GM18858 (cell line): Measurements from ENCODE around the gene NBEAL2.

Experiments used
- ATAC-seq: cut with Tn5 transposase; IDR thresholded peaks from one replicate; pipeline ENCODE4 v1.9.1; 2021; ENCODE audit not compliant: unreplicated experiment

Gene NBEAL2

DNA sequence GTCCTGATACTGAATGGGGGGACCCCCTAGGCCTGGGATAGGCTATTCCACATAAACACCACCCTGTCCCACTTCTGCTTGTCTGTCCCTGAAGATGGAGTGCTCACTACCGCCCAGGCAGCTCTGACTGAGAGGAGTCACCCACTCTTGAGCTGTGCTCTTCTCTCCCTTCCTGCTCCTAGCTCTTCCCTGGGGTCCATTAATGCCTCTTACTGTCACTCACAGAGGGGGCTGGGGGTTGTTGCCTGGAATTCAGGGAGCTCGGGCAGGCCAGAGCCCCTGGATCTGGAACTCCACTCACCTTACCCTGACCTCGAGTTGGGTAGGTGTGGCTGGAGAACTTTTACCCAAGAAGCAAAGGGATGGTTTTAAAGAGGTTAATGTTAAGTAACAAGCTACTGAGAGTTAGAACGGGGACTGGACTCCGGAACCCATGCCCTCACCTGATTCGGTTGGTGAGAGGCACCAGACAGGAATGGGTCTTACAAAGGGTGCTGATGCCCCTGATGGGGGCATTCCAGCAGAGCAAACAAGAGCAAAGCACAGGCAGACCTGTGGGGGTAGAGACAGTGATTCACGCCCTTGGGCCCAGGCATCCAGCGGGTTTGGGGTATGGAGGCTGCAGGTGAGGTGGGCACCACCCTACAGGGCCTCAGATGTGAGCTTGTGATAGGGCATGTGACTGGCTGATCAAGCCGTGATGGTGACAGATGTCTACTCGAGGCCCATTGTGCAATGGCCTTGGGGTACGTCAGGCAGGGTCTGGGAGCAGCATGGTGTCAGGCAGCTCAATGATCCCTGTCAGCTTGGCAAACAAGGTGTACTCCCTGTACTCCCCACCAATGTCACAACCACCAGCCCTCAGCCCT is 5.4 kb downstream of the NBEAL2 start:
- ATAC-seq = no peak

DNA sequence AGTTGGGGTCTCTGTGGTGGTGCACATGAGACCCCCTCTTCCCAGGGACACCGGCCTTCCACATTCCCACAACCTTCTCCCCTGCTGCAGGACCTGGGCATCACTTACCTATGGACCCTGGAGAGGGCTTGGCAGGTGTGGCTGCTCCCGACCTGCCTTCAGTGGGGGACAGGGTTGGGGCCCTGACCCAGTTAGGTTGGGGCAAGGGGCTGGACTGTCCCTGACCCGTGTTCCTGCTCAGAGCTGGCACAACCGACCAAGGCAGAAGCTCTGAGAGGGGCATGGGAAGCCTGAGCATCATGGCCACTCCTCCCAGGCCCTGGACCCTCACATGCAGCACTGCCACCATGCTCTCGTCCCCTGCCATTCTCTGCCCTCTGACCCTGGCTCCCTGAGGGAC is 6.1 kb downstream of the NBEAL2 start:
- ATAC-seq = no peak

- ATAC-seq = no peak
Observed at GRCh38 chr3:46986055-46986730, 6.7 kb downstream of the NBEAL2 start.

GRCh38 chr3:46986782-46987310 is 7.4 kb downstream of the NBEAL2 start:
- no peak for ATAC-seq

DNA sequence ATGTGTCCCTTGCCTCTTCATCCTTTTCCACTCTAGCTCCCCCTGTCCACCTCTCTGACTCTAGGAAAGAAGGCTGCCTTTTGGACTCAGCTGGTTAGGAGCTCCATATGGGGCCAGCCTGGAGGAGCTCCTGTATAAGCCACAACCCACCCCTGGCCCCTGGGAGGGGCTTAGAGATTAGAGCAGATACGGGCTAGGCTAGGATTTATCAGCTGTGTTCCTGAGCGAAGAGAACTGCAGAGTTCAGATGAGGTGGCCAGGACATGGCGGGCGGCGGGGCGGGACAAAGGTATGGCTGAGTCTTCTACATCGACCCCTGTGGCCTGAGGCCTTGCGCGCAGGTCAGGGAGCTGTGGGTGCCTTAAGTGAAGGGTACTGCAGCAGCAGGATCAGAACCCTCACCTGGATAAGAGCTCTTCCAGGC is 7.9 kb downstream of the NBEAL2 start:
- ATAC-seq = no peak

DNA sequence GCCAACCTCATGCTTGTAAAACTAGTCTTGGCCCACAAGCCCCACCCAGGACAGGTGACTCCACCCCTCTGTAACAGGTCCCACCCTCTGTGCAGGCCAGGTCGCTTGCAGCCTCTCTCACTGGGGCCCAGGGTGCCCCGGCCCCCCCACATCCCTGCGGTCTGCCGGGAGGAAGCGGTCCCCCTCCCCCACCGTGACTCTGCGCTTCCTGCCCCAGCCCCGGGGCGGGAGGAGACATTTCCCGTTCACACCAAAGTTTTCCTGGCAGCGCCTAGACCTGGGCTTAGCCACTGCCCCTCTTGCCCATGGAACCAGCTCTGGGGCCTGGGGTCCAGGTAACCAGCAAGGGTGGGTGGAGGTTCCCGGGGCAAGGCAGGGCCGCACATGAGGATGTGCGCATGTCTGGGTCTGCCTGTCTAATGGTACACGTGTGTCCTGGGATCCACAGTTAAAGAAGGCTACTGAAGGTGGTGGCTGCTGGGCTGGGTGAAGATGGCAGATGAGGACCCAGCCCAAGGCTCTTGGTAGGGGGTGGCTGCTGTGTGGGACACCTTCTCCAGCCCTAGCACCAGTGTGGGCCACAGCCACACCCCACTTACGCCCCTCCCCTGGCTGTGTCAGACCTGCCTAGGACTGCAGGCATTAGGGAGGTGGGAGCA is 8.4 kb downstream of the NBEAL2 start:
- ATAC-seq = peak; percentile 53

- no peak for ATAC-seq
Observed at GRCh38 chr3:46988616-46989015, 9.2 kb downstream of the NBEAL2 start.

- ATAC-seq = no peak
Observed at GRCh38 chr3:46989146-46989810, 9.8 kb downstream of the NBEAL2 start.

- ATAC-seq = no peak
Observed at GRCh38 chr3:46990573-46991374, 11.3 kb downstream of the NBEAL2 start.

- no peak for ATAC-seq
Observed at GRCh38 chr3:46991406-46992165, 12.1 kb downstream of the NBEAL2 start.

GRCh38 chr3:46992231-46992630 is 12.8 kb downstream of the NBEAL2 start:
- ATAC-seq = no peak

DNA sequence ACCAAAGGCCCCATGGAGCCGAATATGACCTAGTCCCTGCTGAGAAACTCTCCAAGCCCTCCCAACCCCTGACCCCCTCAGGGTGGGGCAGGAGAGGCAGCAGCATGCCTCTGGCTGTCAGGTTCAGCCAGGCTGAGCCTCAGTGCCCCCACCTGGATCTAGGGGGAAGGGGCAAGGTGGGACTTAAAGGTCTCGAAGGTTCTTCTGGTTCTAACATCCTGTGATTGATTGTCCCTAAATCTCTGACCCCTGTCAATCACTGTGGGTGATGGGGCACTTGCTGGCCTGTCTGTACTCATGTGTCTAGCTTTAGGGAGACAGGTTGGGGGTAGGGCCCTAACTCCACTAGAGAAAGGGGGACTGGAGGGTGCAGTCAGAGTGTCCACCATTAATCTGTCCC is 13.8 kb downstream of the NBEAL2 start:
- ATAC-seq = no peak

DNA sequence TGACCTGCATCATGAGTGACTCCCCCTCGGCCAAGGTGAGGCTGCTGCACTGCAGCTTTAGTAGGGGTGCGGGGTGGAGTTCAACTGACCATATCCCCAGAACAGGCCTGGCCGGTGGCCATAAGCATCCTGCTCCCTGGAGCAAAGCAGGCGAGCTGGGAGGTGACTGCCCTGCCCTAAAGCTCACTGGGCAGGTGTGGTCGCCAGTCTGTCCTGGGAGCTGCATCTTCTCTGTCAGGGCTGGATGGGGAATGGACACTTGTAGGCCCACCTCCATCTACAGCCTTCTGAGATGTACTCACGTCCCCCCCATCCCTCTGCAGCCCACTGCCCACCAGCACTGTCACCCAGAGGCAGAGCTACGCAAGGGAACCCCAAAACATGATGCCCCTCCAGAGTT is 14.5 kb downstream of the NBEAL2 start:
- no peak for ATAC-seq

- ATAC-seq = no peak
Observed at GRCh38 chr3:46994801-46995731, 15.6 kb downstream of the NBEAL2 start.

DNA sequence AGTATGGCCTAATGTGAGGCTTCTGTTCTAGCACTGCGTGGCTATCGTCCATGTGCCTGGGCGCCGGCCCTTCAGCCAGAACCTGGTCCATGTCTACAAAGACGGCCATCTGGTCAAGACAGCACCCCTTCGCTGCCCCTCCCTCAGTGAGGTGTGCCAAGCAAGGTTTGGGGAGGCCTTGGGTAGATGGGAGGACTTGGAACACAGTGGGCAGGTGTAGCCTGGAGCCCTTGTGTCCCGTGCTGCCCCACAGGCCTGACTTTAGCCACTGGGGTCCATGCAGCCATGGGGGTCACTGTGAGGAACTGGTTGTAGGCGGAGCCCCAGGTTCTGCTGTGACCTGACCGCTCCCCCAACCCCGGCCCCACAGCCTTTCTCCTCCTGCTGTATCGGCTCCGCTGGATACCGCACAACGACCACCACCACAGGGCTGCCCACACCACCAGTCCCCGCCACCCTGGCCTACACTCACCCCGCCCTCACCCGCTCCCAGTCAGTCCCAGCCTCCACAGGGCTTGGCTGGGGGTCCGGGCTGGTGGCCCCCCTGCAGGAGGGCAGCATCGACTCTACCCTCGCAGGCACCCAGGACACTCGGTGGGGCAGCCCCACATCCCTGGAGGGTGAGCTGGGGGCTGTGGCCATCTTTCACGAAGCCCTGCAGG is 16.6 kb downstream of the NBEAL2 start:
- ATAC-seq = no peak

DNA sequence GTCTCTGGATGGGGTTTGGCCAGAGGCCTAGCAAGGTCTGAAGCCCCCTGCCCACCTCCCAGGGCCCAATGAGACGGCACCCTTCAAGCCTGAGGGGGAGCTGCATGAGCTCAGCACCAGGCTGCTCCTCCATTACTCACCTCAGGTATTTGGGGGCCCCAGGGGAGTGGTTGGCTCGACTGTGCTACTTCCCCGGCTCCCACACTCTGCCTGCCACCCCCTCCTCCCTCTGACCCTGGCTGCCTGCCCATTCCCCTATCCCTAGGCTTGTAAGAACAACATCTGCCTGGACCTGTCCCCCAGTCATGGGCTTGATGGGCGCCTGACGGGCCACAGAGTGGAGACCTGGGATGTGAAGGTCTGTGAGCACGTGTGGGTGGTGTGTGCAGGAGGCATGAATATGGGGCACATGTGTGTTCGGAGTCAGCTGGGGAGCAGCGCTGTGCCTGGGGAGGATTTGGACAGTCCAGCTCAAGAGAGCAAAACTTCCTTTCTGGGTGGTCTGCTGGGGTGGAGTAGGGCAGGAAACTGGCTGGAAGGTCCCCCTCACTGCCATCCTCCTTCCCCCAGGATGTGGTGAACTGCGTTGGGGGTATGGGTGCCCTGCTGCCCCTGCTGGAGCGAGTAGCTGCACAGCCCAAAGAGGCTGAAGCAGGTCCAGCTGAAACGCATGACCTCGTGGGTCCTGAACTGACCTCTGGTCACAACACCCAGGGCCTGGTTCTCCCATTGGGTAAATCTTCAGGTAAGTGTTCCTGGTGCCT is 17.4 kb downstream of the NBEAL2 start:
- no peak for ATAC-seq

DNA sequence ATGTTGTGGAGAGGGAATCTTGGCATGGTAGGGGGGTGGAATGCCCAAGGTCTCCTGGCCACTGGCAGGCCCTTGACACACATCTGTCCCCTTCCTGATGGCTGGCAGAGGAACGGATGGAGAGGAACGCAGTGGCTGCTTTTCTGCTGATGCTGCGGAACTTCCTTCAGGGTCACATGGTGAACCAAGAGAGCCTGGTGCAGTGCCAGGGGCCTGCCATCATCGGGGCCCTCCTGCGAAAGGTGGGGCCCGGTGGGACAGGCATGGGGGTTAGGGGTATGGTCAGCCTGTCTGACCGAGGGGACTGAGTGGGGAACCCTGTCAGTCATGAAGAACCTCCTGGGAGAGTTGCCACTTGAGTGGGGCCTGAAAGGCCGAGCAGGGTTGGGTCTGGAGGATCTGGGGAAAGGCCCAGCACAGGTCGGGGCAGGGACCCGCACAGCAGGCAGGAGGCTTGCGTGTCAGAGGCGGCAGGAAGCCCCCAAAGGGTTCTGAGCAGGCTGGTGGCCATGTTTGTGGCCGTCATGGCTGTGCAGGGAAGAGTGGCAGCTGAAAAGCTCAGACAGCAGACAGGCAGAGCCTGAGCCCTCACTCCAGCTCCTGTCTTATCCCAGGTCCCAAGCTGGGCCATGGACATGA is 18.1 kb downstream of the NBEAL2 start:
- ATAC-seq = no peak
